ENCODE measurements around the gene TLCD2. TPM values are rescaled to one million over a fixed set of nuclear protein-coding genes. Genes with fewer than 3 reads are reported as not detected.
A peak's percentile ranks its signal among the peaks of the same experiment; 100 is the strongest.

The TLCD2 gene
- total and polyA plus RNA-seq, 9 of the 15 experiments (the other 6 are each of a cell fraction or from before 2014, with no cell fraction given): 0.10 to 0.89 (median 0.58) TPM

DNA sequence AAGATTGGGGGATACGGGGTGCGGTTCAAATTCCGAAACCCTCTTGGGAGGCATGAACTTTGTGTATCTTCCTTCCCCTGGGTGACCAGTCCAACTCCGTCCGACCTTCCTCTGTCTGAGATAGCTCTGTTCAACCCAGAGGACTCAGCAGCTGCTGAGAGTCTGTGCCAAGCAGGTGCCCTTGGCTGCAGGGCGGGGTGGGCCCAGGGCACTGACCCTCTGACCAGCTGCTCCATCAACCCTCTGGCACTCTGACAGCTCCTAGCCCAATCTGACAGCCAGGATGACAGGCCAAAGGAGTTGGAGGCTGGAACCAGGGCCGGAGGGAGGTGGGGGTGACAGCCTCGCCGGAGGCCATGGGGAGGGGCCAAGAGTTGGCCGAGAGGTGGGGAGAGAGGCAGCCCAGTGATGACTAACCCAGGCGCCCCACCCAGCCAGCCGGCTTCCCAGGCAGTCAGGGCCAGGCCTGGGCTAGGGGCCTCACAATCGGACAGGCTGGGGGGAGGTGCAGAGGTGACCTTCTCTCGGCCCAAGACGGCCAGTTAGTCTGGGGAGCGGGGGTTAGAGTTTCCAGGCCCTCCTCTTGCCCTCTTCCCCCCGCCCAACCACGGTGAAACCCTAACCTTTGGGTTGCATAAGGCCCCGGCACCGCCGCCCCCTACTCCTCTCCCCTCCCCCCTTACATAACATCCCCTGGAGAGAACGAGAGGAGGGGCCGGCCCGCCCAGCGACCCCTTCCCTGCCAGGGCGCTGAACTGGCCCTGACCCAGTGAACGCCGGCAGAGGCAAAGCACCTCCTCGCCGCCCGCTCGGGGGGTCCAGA is 5.0 kb upstream of the TLCD2 start (continued):
- TF ChIP-seq, protein P1, sequence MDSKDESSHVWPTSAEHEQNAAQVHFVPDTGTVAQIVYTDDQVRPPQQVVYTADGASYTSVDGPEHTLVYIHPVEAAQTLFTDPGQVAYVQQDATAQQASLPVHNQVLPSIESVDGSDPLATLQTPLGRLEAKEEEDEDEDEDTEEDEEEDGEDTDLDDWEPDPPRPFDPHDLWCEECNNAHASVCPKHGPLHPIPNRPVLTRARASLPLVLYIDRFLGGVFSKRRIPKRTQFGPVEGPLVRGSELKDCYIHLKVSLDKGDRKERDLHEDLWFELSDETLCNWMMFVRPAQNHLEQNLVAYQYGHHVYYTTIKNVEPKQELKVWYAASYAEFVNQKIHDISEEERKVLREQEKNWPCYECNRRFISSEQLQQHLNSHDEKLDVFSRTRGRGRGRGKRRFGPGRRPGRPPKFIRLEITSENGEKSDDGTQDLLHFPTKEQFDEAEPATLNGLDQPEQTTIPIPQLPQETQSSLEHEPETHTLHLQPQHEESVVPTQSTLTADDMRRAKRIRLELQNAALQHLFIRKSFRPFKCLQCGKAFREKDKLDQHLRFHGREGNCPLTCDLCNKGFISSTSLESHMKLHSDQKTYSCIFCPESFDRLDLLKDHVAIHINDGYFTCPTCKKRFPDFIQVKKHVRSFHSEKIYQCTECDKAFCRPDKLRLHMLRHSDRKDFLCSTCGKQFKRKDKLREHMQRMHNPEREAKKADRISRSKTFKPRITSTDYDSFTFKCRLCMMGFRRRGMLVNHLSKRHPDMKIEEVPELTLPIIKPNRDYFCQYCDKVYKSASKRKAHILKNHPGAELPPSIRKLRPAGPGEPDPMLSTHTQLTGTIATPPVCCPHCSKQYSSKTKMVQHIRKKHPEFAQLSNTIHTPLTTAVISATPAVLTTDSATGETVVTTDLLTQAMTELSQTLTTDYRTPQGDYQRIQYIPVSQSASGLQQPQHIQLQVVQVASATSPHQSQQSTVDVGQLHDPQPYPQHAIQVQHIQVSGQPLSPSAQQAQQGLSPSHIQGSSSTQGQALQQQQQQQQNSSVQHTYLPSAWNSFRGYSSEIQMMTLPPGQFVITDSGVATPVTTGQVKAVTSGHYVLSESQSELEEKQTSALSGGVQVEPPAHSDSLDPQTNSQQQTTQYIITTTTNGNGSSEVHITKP (IDR thresholded peaks at IDR 0.05; ENCODE audit: partially characterized antibody): peak; percentile 11
- TF ChIP-seq C11orf30 (IDR thresholded peaks at IDR 0.05; ENCODE audit: low read depth): no peak
- TF ChIP-seq ERF (CRISPR knock-in tag; IDR thresholded peaks at IDR 0.05): no peak
- no peak for TF ChIP-seq NR2C2 (CRISPR knock-in tag; IDR thresholded peaks at IDR 0.05)
- 0 out of 2 replicates have a peak, but pooled peaks have one; percentile 5 for TF ChIP-seq NR2C2 (tag; IDR thresholded peaks at IDR 0.05)
- TF ChIP-seq SMAD1 (IDR thresholded peaks at IDR 0.05; ENCODE audit: low read depth, low read length, partially characterized antibody): no peak
- no peak; the same call in 1 of the 2 replicates for TF ChIP-seq MYNN (IDR thresholded peaks at IDR 0.05)
- TF ChIP-seq MYNN (CRISPR knock-in tag; IDR thresholded peaks at IDR 0.05): no peak
- TF ChIP-seq POLR2AphosphoS5 (IDR thresholded peaks at IDR 0.05; ENCODE audit: control insufficient read depth, insufficient read depth, low read depth, low read length): peak; percentile 52; the same call in 1 of the 2 replicates
- no peak for TF ChIP-seq CREB1 (IDR thresholded peaks at IDR 0.05)
- TF ChIP-seq CREB1 (CRISPR knock-in tag; IDR thresholded peaks at IDR 0.05): peak; percentile 36; the same call in 1 of the 2 replicates
- no peak for TF ChIP-seq ZNF583 (CRISPR knock-in tag; IDR thresholded peaks at IDR 0.05)
- TF ChIP-seq XRCC3 (IDR thresholded peaks at IDR 0.05): no peak
- no peak for TF ChIP-seq MED1 (CRISPR knock-in tag; IDR thresholded peaks at IDR 0.05; ENCODE audit: borderline replicate concordance)
- no peak for TF ChIP-seq BDP1 (IDR thresholded peaks at IDR 0.05; ENCODE audit: insufficient read depth, insufficient read length)
- TF ChIP-seq KAT8 (IDR thresholded peaks at IDR 0.05; ENCODE audit: low read depth): no peak
- no peak for TF ChIP-seq EGR1 (conservative IDR thresholded peaks at IDR 0.05)
- TF ChIP-seq, protein P2, sequence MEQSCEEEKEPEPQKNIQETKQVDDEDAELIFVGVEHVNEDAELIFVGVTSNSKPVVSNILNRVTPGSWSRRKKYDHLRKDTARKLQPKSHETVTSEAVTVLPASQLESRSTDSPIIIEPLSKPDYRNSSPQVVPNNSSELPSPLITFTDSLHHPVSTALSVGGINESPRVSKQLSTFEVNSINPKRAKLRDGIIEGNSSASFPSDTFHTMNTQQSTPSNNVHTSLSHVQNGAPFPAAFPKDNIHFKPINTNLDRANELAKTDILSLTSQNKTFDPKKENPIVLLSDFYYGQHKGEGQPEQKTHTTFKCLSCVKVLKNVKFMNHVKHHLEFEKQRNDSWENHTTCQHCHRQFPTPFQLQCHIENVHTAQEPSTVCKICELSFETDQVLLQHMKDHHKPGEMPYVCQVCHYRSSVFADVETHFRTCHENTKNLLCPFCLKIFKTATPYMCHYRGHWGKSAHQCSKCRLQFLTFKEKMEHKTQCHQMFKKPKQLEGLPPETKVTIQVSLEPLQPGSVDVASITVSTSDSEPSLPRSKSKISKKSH (CRISPR knock-in tag; IDR thresholded peaks at IDR 0.05): no peak
- no peak for TF ChIP-seq NFRKB (IDR thresholded peaks at IDR 0.05; ENCODE audit: low read depth)
- no peak for TF ChIP-seq ZNF12 (CRISPR knock-in tag; IDR thresholded peaks at IDR 0.05)
- TF ChIP-seq, protein P3, sequence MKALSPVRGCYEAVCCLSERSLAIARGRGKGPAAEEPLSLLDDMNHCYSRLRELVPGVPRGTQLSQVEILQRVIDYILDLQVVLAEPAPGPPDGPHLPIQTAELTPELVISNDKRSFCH (CRISPR knock-in tag; IDR thresholded peaks at IDR 0.05): no peak
- TF ChIP-seq, protein P3 (tag; IDR thresholded peaks at IDR 0.05): no peak
- no peak for TF ChIP-seq NCOA4 (IDR thresholded peaks at IDR 0.05; ENCODE audit: partially characterized antibody)
- TF ChIP-seq SIN3B (IDR thresholded peaks at IDR 0.05; ENCODE audit: low read depth): no peak
- TF ChIP-seq E2F3 (CRISPR knock-in tag; IDR thresholded peaks at IDR 0.05): no peak
- no peak for TF ChIP-seq SAP30 (IDR thresholded peaks at IDR 0.05; ENCODE audit: borderline replicate concordance, insufficient read depth, low read depth, low read length, poor library complexity, severe bottlenecking)
